Measurements from ENCODE around the gene SLC3A2. TPM values are rescaled to one million over a fixed set of nuclear protein-coding genes. Genes with fewer than 3 reads are reported as not detected.
A peak's percentile ranks its signal among the peaks of the same experiment; 100 is the strongest.
"Not testable (repeated sequence)": the region's sequence is repeated elsewhere in the genome, so short reads cannot be mapped to it uniquely, and the experiment has no call there.

Gene SLC3A2
- total RNA-seq, 1 experiment from 2014 or later, result 545 TPM

- Histone ChIP-seq H3K9me3 (no peaks in the 10 kb centered on the region), H3K4me3 (no peak overlapping the region), H3K36me3 (peaks cover 12% of the 10 kb centered on the region), H3K27me3 (no peaks in the 10 kb centered on the region)
- no peak for DNase-seq
Observed at GRCh38 chr11:62847767-62848314, 32.9 kb upstream of the SLC3A2 start.

- Histone ChIP-seq H3K36me3 (peaks cover 41% of the 10 kb centered on the region), H3K4me3 (no peak overlapping the region), H3K27me3 (no peaks in the 10 kb centered on the region), H3K9me3 (no peaks in the 10 kb centered on the region)
- DNase-seq, result peak; percentile 43
Observed at GRCh38 chr11:62850911-62851806, 29.5 kb upstream of the SLC3A2 start.

- H3K36me3 ChIP-seq, result peaks cover 48% of the 10 kb centered on the region
- no peaks in the 10 kb centered on the region for H3K27me3 ChIP-seq
- peak overlapping the region; percentile 93 for H3K4me3 ChIP-seq
- no peaks in the 10 kb centered on the region for H3K9me3 ChIP-seq
- DNase-seq, result no peak
Observed at GRCh38 chr11:62851807-62852522, 28.7 kb upstream of the SLC3A2 start.

GRCh38 chr11:62852523-62853188 is 28.0 kb upstream of the SLC3A2 start:
- DNase-seq, result no peak
- no peaks in the 10 kb centered on the region for H3K9me3 ChIP-seq
- peaks cover 53% of the 10 kb centered on the region for H3K36me3 ChIP-seq
- H3K4me3 ChIP-seq, result peak overlapping the region; percentile 93
- H3K27me3 ChIP-seq, result no peaks in the 10 kb centered on the region

- no peak for DNase-seq
- no peaks in the 10 kb centered on the region for H3K9me3 ChIP-seq
Observed at GRCh38 chr11:62853279-62853965, 27.3 kb upstream of the SLC3A2 start.

GRCh38 chr11:62854013-62854824 is 26.5 kb upstream of the SLC3A2 start:
- Histone ChIP-seq H3K4me3 (peak overlapping the region; percentile 93), H3K9me3 (no peaks in the 10 kb centered on the region), H3K27me3 (no peaks in the 10 kb centered on the region), H3K36me3 (peaks cover 62% of the 10 kb centered on the region)
- no peak for DNase-seq

More at GRCh38 chr11:62853279-62853965, 27.3 kb upstream of the SLC3A2 start:
- Histone ChIP-seq H3K4me3 (peak overlapping the region; percentile 93), H3K36me3 (peaks cover 61% of the 10 kb centered on the region), H3K27me3 (no peaks in the 10 kb centered on the region)

- Histone ChIP-seq H3K27me3 (no peaks in the 10 kb centered on the region), H3K36me3 (peaks cover 70% of the 10 kb centered on the region), H3K4me3 (peak overlapping the region; percentile 93), H3K9me3 (no peaks in the 10 kb centered on the region)
- DNase-seq, result no peak
Observed at GRCh38 chr11:62854825-62855570, 25.7 kb upstream of the SLC3A2 start.

- H3K4me3 ChIP-seq, result peak overlapping the region; percentile 93
Observed at GRCh38 chr11:62855571-62856332, 24.9 kb upstream of the SLC3A2 start.

GRCh38 chr11:62856333-62856895 is 24.3 kb upstream of the SLC3A2 start:
- Histone ChIP-seq H3K36me3 (peaks cover 77% of the 10 kb centered on the region), H3K9me3 (no peaks in the 10 kb centered on the region), H3K27me3 (no peaks in the 10 kb centered on the region), H3K4me3 (peak overlapping the region; percentile 93)
- no peak for DNase-seq

More at GRCh38 chr11:62855571-62856332, 24.9 kb upstream of the SLC3A2 start:
- H3K27me3 ChIP-seq, result no peaks in the 10 kb centered on the region
- DNase-seq, result peak; percentile 97
- no peaks in the 10 kb centered on the region for H3K9me3 ChIP-seq
- H3K36me3 ChIP-seq, result peaks cover 72% of the 10 kb centered on the region

GRCh38 chr11:62857541-62857982 is 23.1 kb upstream of the SLC3A2 start:
- H3K4me3 ChIP-seq, result peak overlapping the region; percentile 93
- no peaks in the 10 kb centered on the region for H3K27me3 ChIP-seq
- no peaks in the 10 kb centered on the region for H3K9me3 ChIP-seq
- no peak for DNase-seq
- H3K36me3 ChIP-seq, result peaks cover 71% of the 10 kb centered on the region

GRCh38 chr11:62858201-62858600 is 22.5 kb upstream of the SLC3A2 start:
- H3K36me3 ChIP-seq, result peaks cover 66% of the 10 kb centered on the region
- H3K27me3 ChIP-seq, result no peaks in the 10 kb centered on the region
- DNase-seq, result no peak
- no peaks in the 10 kb centered on the region for H3K9me3 ChIP-seq
- H3K4me3 ChIP-seq, result peak overlapping the region; percentile 93

- peaks cover 63% of the 10 kb centered on the region for H3K36me3 ChIP-seq
- not testable (repeated sequence) for H3K9me3 ChIP-seq, H3K4me3 ChIP-seq, H3K27me3 ChIP-seq, DNase-seq
Observed at GRCh38 chr11:62859281-62859703, 21.4 kb upstream of the SLC3A2 start.

GRCh38 chr11:62860835-62861563 is 19.7 kb upstream of the SLC3A2 start:
- Histone ChIP-seq H3K9me3 (no peaks in the 10 kb centered on the region), H3K4me3 (no peak overlapping the region), H3K36me3 (peaks cover 59% of the 10 kb centered on the region), H3K27me3 (no peaks in the 10 kb centered on the region)
- no peak for DNase-seq

Measured in MG63 (cell line).